CD4-positive, alpha-beta T cell treated with Interferon alpha-2 for 1 hour (primary cell): Measurements from ENCODE around the gene LAGE3.

Source experiments
- DNase-seq, 2 donors: peaks; one replicate each; pipeline ENCODE4 v3.0.0-alpha.2; 2020 to 2022

The LAGE3 gene

GRCh38 chrX:154473683-154474082 is 5.4 kb downstream of the LAGE3 start:
- no peak for DNase-seq

DNA sequence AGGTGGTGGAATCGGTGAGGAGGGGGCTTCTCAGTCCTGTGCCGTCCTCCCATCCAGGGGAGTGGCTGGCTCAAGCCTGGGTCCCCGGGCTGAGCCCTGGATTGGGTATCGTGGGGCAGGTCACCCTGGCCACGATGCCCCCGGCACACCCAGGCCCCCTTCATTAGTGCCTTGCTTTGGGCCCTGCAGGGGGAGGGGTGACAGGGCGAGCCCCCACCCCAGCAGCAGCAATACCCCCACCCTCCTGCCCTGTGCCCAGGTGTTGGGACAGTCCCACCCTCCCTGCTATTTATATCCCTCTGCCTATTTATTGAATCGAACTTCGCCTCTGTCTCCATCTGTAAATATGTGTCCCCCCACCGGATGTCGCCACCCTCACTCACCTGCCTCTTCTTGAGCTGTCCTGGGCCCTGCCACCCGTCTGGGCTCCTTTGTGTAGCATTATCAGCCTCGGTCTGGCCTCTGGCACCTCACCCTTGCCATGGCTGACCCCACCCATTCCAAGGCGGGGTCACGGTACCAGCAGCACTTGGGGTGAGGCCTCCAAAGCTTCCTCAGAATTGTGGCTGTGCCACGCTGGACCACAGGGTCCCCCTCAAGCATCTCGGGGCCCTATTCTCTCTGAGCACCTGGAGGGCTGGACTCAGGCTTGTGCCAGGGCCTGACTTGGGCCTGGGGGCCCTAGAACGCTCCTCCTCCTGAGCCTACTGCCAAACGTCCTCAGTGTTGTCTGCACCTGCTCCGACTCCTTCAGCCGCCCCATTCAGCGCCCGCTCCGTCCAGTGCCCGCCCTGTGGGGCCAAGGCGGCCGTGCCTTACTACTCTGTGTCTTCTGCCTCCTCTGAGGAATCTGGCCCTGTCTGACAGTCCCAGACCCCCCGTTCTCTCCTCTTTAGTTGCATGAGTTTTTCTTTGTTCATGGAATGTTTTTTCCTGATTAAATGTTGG is 6.1 kb downstream of the LAGE3 start:
- no peak for DNase-seq

DNA sequence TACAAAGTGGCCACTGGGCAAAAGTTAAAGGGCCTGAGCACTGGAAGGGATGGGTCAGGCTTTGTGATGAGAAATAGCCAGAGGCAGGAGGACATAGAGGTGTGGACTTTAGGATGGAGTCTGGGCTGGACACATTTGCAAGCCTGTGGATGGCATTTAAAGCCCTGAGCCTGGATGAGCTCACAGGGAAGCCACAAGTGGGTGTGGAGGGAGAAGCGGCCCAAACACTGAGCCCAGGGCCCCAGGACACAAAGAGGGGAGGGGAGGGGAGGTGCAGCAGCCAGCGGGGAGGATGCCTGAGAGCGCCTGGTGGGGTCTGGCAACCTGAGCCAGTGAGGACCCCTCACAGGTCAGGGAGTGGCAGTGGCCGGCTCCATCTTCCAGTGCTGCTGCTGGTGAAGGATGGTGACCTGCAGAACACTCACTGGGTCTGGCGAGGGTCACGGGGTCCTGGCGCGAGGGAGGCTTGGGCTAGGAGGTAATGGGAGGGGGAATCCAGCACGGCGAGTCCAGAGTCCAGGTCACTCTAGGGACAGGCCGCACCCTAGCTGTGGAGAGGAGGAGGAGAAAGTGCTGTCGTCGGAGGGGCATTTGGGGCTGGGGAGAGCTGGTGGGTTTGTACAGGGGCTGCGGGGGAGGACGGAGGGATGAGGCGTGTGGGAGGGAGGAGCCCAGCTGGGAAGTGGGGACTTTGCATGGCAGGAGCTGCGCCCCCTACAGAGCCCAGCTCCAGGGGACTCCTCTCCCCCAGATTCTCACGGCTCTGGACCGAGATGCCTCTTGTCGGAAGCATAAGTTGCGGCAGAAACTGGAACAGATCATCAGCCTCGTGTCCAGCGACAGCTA is 7.0 kb downstream of the LAGE3 start:
- DNase-seq: no peak

- DNase-seq: no peak
These were observed 8.0 kb downstream of the LAGE3 start for GRCh38 chrX:154470914-154471568.

DNA sequence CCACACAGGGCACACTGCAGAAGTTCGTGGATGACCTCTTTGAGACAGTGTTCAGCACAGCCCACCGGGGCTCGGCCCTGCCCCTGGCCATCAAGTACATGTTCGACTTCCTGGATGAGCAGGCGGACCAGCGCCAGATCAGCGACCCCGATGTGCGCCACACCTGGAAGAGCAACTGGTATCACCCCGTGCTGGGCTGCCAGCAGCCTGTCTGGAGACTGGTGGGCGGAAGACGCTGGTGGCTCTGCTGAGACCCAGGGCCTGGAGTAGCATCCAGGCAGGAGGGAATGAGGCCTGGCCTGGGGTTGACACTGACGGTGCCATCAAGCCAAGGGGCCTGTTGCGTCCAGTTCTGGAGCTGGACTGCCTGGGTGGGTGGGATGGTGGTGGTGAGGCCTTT is 8.6 kb downstream of the LAGE3 start:
- DNase-seq: no peak

GRCh38 chrX:154469880-154470279 is 9.2 kb downstream of the LAGE3 start:
- DNase-seq: no peak

DNA sequence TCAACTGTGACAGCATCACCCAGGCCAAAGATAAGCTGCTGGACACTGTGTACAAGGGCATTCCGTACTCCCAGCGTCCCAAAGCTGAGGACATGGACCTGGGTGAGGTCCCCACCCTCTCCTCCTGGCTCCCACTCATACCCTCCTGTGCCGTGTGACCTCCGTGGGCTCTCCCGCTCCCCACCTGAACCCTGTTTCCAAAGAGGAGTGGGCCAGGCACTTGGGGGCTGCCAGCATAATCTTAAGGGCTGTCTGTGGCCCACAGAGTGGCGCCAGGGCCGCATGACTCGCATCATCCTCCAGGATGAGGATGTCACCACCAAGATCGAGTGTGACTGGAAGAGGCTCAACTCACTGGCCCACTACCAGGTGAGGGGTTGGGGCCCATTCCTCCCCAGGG is 10.0 kb downstream of the LAGE3 start:
- no peak for DNase-seq

DNA sequence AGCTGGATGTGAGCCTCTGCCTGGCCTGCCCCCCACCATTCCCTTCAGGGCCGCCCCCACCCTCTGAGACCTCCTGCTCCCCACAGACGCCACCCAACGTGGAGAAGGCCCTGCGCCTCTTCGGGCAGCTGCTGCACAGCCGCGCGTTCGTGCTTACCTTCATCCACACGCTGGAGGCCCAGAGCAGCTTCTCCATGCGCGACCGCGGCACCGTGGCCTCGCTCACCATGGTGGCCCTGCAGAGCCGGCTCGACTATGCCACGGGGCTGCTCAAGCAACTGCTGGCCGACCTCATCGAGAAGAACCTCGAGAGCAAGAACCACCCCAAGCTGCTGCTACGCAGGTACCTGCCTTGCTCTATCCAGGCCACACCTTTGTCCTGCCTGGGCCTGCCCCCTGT is 10.9 kb downstream of the LAGE3 start:
- no peak for DNase-seq

- no peak for DNase-seq
These were observed 11.5 kb downstream of the LAGE3 start for GRCh38 chrX:154467556-154467955.

DNA sequence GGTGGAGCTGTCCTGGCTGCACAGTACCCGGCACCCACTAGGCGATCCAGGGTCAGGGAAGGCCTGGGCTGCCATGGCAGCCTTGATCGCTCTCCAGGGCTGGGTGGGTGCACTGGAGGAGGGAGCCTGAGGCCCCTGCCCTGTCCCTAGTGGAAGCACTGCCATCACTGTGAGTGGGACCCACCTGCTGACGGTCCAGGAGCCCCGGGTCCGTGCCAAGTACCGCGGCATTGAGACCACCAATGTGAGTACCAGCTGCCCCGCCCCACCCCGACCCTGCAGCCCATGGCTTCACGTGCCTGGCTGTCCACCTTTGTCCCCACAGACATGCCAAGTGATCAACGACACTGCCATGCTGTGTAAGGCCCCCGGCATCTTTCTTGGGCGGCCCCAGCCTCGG is 12.2 kb downstream of the LAGE3 start:
- no peak for DNase-seq

- DNase-seq: no peak
These were observed 13.0 kb downstream of the LAGE3 start for GRCh38 chrX:154466036-154466435.

GRCh38 chrX:154465601-154466000 is 13.5 kb downstream of the LAGE3 start:
- DNase-seq: no peak

GRCh38 chrX:154464806-154465365 is 14.2 kb downstream of the LAGE3 start:
- DNase-seq: no peak

GRCh38 chrX:154463611-154464220 is 15.4 kb downstream of the LAGE3 start:
- DNase-seq: no peak

- DNase-seq: no peak
These were observed 16.7 kb downstream of the LAGE3 start for GRCh38 chrX:154462396-154462795.

GRCh38 chrX:154460326-154460725 is 18.8 kb downstream of the LAGE3 start:
- DNase-seq: no peak

DNA sequence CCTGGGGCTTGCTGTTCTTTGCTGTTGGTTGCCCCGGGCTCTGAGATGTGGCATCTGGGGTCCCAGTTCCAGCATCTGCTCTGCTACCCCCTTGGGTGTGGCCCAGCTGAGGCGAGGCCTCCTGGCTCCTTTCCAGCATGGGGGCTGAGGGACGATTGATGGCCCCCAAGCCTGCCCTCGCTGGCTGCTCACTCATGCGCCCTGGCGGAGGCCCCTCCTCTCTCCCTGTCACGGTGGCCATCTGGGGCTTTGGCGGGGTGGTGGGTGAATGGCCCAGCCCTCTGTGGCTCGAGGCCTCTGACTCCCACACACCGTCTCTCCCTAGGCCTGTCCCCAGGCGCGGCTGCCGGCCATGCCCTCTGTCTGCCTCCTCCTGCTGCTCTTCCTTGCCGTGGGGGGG is 19.2 kb downstream of the LAGE3 start:
- DNase-seq: no peak

- DNase-seq: no peak
These were observed 19.9 kb downstream of the LAGE3 start for GRCh38 chrX:154458954-154459778.

- peak; percentile 41 to 80 for DNase-seq
These were observed 20.7 kb downstream of the LAGE3 start, which contains the start of gene PLXNA3 for GRCh38 chrX:154458116-154458953. PLXNA3 (plus strand) TSS chrX:154458281; CDS start chrX:154460184, 1,903 bp downstream.

- peak; percentile 65 to 80 for DNase-seq
These were observed 21.5 kb downstream of the LAGE3 start for GRCh38 chrX:154457491-154458115.
